HEK293 (cell line): ENCODE data around the gene SSU72.
A peak's percentile ranks its signal among the peaks of the same experiment; 100 is the strongest.

ENCODE experiments used
- CTCF ChIA-PET: fragments of 350-600 bp; formaldehyde crosslinking; extraction: SDS; loops from one replicate; lab custom pipeline; 2021; ENCODE audit warnings: antibody characterized with exemption; lab: Yijun Ruan, JAX
- POLR2A ChIA-PET: fragments of 300-600 bp; formaldehyde crosslinking; extraction: SDS; loops from one replicate; lab custom pipeline; 2020; ENCODE audit warnings: antibody characterized with exemption, inconsistent platforms; lab: Yijun Ruan, JAX
- H3K27ac ChIP-seq: fragments of 200-500 bp; sonication (Bioruptor generic); 2 replicates; pipeline ENCODE4 v1.5.1; 2014; ENCODE audit warnings: low read depth, low read length, control low read depth, inconsistent platforms; ENCODE audit errors: extremely low read depth
- H3K36me3 ChIP-seq, 2 experiments: fragments of 200-500 bp in 1 of 2; sonication (Bioruptor generic) in 1 of 2; 1 replicate in 1 of 2; 2 replicates in 1 of 2; pipeline ENCODE4 v1.5.1; 2014 to 2017; ENCODE audit warnings: inconsistent platforms in 2 of 2, low read length in 2 of 2; ENCODE audit not compliant: control insufficient read depth in 2 of 2, insufficient read depth in 1 of 2
- H3K4me1 ChIP-seq: fragments of 200-500 bp; sonication (Bioruptor generic); 2 replicates; pipeline ENCODE4 v1.5.1; 2014; ENCODE audit warnings: mild to moderate bottlenecking, low read length, inconsistent platforms; ENCODE audit not compliant: control insufficient read depth, insufficient read depth
- H3K4me3 ChIP-seq: 2 replicates; pipeline ENCODE4 v1.5.1; 2011; ENCODE audit warnings: low read depth, mild to moderate bottlenecking, control low read depth, low read length, moderate library complexity
- H3K9me3 ChIP-seq: fragments of 200-500 bp; sonication (Bioruptor generic); 2 replicates; pipeline ENCODE4 v1.5.1; 2014; ENCODE audit warnings: low read depth, low read length, inconsistent platforms; ENCODE audit not compliant: control insufficient read depth, insufficient read depth
- BCL11B ChIP-seq: fragments of 450-650 bp; formaldehyde crosslinking; IDR thresholded peaks from 2 replicates; pipeline ENCODE4 v1.5.1; 2016; ENCODE audit warnings: low read depth, missing biosample characterization, missing genetic modification characterization
- EGR2 ChIP-seq: fragments of 450-650 bp; formaldehyde crosslinking; IDR thresholded peaks from 2 replicates; pipeline ENCODE4 v1.5.1; 2016; ENCODE audit warnings: low read depth, missing biosample characterization, missing genetic modification characterization
- KLF16 ChIP-seq: fragments of 450-650 bp; formaldehyde crosslinking; IDR thresholded peaks from 2 replicates; pipeline ENCODE4 v1.5.1; 2017; ENCODE audit warnings: missing biosample characterization, missing genetic modification characterization
- KLF17 ChIP-seq: fragments of 450-650 bp; formaldehyde crosslinking; IDR thresholded peaks from 2 replicates; pipeline ENCODE4 v1.5.1; 2016; ENCODE audit warnings: missing biosample characterization, missing genetic modification characterization
- OVOL3 ChIP-seq: fragments of 450-650 bp; formaldehyde crosslinking; IDR thresholded peaks from 2 replicates; pipeline ENCODE4 v1.5.1; 2016; ENCODE audit warnings: missing biosample characterization, missing genetic modification characterization
- YY2 ChIP-seq: fragments of 450-650 bp; formaldehyde crosslinking; IDR thresholded peaks from 2 replicates; pipeline ENCODE4 v1.5.1; 2016; ENCODE audit warnings: missing biosample characterization, missing genetic modification characterization
- ZBTB11 ChIP-seq: fragments of 450-650 bp; formaldehyde crosslinking; conservative IDR thresholded peaks from 2 replicates; pipeline ENCODE4 v1.5.1; 2016; ENCODE audit warnings: low read depth, missing biosample characterization, missing genetic modification characterization
- ZBTB17 ChIP-seq: fragments of 450-650 bp; formaldehyde crosslinking; IDR thresholded peaks from 2 replicates; pipeline ENCODE4 v1.5.1; 2016; ENCODE audit warnings: missing biosample characterization, missing genetic modification characterization
- ZBTB48 ChIP-seq: fragments of 450-650 bp; formaldehyde crosslinking; IDR thresholded peaks from 2 replicates; pipeline ENCODE4 v1.5.1; 2016; ENCODE audit warnings: missing biosample characterization, missing genetic modification characterization
- ZNF10 ChIP-seq: fragments of 450-650 bp; formaldehyde crosslinking; IDR thresholded peaks from 2 replicates; pipeline ENCODE4 v1.5.1; 2017; ENCODE audit warnings: missing biosample characterization, missing genetic modification characterization
- ZNF114 ChIP-seq: fragments of 450-650 bp; formaldehyde crosslinking; IDR thresholded peaks from 2 replicates; pipeline ENCODE4 v1.5.0; 2017; ENCODE audit warnings: missing biosample characterization, missing genetic modification characterization
- ZNF121 ChIP-seq: fragments of 450-650 bp; formaldehyde crosslinking; IDR thresholded peaks from 2 replicates; pipeline ENCODE4 v1.5.1; 2016; ENCODE audit warnings: missing biosample characterization, missing genetic modification characterization
- ZNF16 ChIP-seq: fragments of 450-650 bp; formaldehyde crosslinking; IDR thresholded peaks from 2 replicates; pipeline ENCODE4 v1.5.1; 2016; ENCODE audit warnings: low read depth, missing biosample characterization, missing genetic modification characterization
- ZNF169 ChIP-seq: fragments of 450-650 bp; formaldehyde crosslinking; IDR thresholded peaks from 2 replicates; pipeline ENCODE4 v1.5.1; 2016; ENCODE audit warnings: missing biosample characterization, missing genetic modification characterization
- ZNF214 ChIP-seq: fragments of 450-650 bp; formaldehyde crosslinking; IDR thresholded peaks from 2 replicates; pipeline ENCODE4 v1.5.1; 2017; ENCODE audit warnings: missing biosample characterization, mild to moderate bottlenecking, missing genetic modification characterization, borderline replicate concordance
- ZNF311 ChIP-seq: fragments of 450-650 bp; formaldehyde crosslinking; IDR thresholded peaks from 2 replicates; pipeline ENCODE4 v1.5.1; 2017; ENCODE audit warnings: missing biosample characterization, missing genetic modification characterization, borderline replicate concordance
- ZNF335 ChIP-seq: fragments of 450-650 bp; formaldehyde crosslinking; conservative IDR thresholded peaks from 2 replicates; pipeline ENCODE4 v1.5.1; 2016; ENCODE audit warnings: missing biosample characterization, missing genetic modification characterization
- ZNF354C ChIP-seq: fragments of 450-650 bp; formaldehyde crosslinking; IDR thresholded peaks from 2 replicates; pipeline ENCODE4 v1.5.1; 2016; ENCODE audit warnings: missing biosample characterization, missing genetic modification characterization, low read depth, borderline replicate concordance
- ZNF404 ChIP-seq: fragments of 450-650 bp; formaldehyde crosslinking; IDR thresholded peaks from 2 replicates; pipeline ENCODE4 v1.5.1; 2017; ENCODE audit warnings: missing biosample characterization, missing genetic modification characterization
- ZNF426 ChIP-seq: fragments of 450-650 bp; formaldehyde crosslinking; IDR thresholded peaks from 2 replicates; pipeline ENCODE4 v1.5.1; 2017; ENCODE audit warnings: missing biosample characterization, missing genetic modification characterization, mild to moderate bottlenecking, inconsistent platforms, moderate library complexity
- ZNF48 ChIP-seq: fragments of 450-650 bp; formaldehyde crosslinking; IDR thresholded peaks from 2 replicates; pipeline ENCODE4 v1.5.1; 2016; ENCODE audit warnings: missing biosample characterization, missing genetic modification characterization
- ZNF510 ChIP-seq: fragments of 450-650 bp; formaldehyde crosslinking; IDR thresholded peaks from 2 replicates; pipeline ENCODE4 v1.5.1; 2018; ENCODE audit warnings: mild to moderate bottlenecking, missing genetic modification characterization, missing biosample characterization; ENCODE audit not compliant: insufficient replicate concordance
- ZNF521 ChIP-seq: fragments of 450-650 bp; formaldehyde crosslinking; IDR thresholded peaks from 2 replicates; pipeline ENCODE4 v1.5.1; 2017; ENCODE audit warnings: missing biosample characterization, mild to moderate bottlenecking, missing genetic modification characterization
- ZNF558 ChIP-seq: fragments of 450-650 bp; formaldehyde crosslinking; IDR thresholded peaks from 2 replicates; pipeline ENCODE4 v1.5.1; 2016; ENCODE audit warnings: missing biosample characterization, missing genetic modification characterization
- ZNF580 ChIP-seq: fragments of 450-650 bp; formaldehyde crosslinking; IDR thresholded peaks from 2 replicates; pipeline ENCODE4 v1.5.1; 2016; ENCODE audit warnings: missing biosample characterization, missing genetic modification characterization
- ZNF624 ChIP-seq: fragments of 450-650 bp; formaldehyde crosslinking; IDR thresholded peaks from 2 replicates; pipeline ENCODE4 v1.5.1; 2017; ENCODE audit warnings: missing biosample characterization, missing genetic modification characterization
- ZNF645 ChIP-seq: fragments of 450-650 bp; formaldehyde crosslinking; IDR thresholded peaks from 2 replicates; pipeline ENCODE4; 2016; ENCODE audit warnings: missing biosample characterization, missing genetic modification characterization
- ZNF701 ChIP-seq: fragments of 450-650 bp; formaldehyde crosslinking; IDR thresholded peaks from 2 replicates; pipeline ENCODE4 v1.5.1; 2016; ENCODE audit warnings: missing biosample characterization, missing genetic modification characterization
- ZNF830 ChIP-seq: fragments of 450-650 bp; IDR thresholded peaks from 2 replicates; pipeline ENCODE4 v1.5.0; 2018; ENCODE audit warnings: missing biosample characterization, missing genetic modification characterization, low read depth, mild to moderate bottlenecking, moderate library complexity
- ZNF843 ChIP-seq: fragments of 450-650 bp; formaldehyde crosslinking; IDR thresholded peaks from 2 replicates; pipeline ENCODE4 v1.5.1; 2016; ENCODE audit warnings: missing biosample characterization, missing genetic modification characterization
- ZSCAN16 ChIP-seq: fragments of 450-650 bp; formaldehyde crosslinking; IDR thresholded peaks from 2 replicates; pipeline ENCODE4 v1.5.1; 2016; ENCODE audit warnings: missing biosample characterization, missing genetic modification characterization
- ZSCAN30 ChIP-seq: fragments of 450-650 bp; IDR thresholded peaks from 2 replicates; pipeline ENCODE4 v1.5.1; 2018; ENCODE audit warnings: missing biosample characterization, mild to moderate bottlenecking, missing genetic modification characterization, moderate library complexity

SSU72 gene

GRCh38 chr1:1614954-1615255, 40.2 kb upstream of the SSU72 start (continued):
- no peak for TF ChIP-seq ZNF114

GRCh38 chr1:1614204-1614953, 39.7 kb upstream of the SSU72 start:
- peaks cover 0 to 27% of the 10 kb centered on the region in 2 experiments; a peak in 1 of 3 replicates for H3K36me3 ChIP-seq
- 0 out of 2 replicates have a peak, but pooled peaks cover 3% of the 10 kb centered on the region for H3K4me1 ChIP-seq
- peak overlapping the region; percentile 100 for H3K4me3 ChIP-seq
- peak overlapping the region; percentile 40; the same call in 1 of the 2 replicates for H3K27ac ChIP-seq
- POLR2A ChIA-PET, result interaction anchor here (0.6 to 3.5 kb wide), 6 partner anchors 12 to 777 kb away, joined by 3 to 17 read pairs (median 5); partner anchors contain the start of genes MORN1 and RER1
- no peaks in the 10 kb centered on the region for H3K9me3 ChIP-seq
- CTCF ChIA-PET, result interaction anchor here (0.6 to 0.9 kb wide), 3 partner anchors 215 to 591 kb away, joined by 3 to 4 read pairs (median 3); partner anchors contain the start of gene CCNL2
- 0 out of 2 replicates have a peak, but pooled peaks have one; percentile 15 for TF ChIP-seq KLF17
- TF ChIP-seq ZNF843 (tag by site-specific recombination), result no peak
- no peak for TF ChIP-seq ZNF510 (tag by site-specific recombination)
- no peak for TF ChIP-seq ZNF311 (tag by site-specific recombination)
- TF ChIP-seq ZNF214 (tag by site-specific recombination), result no peak
- TF ChIP-seq ZNF121, result no peak
- TF ChIP-seq ZNF404 (tag by site-specific recombination), result no peak
- no peak for TF ChIP-seq ZNF624 (tag by site-specific recombination)
- TF ChIP-seq KLF16 (tag by site-specific recombination), result 0 out of 2 replicates have a peak, but pooled peaks have one; percentile 25
- peak; percentile 87 for TF ChIP-seq ZBTB48 (tag by site-specific recombination)
- TF ChIP-seq ZNF354C (tag by site-specific recombination), result no peak
- TF ChIP-seq ZNF10, result no peak
- TF ChIP-seq ZBTB11 (tag by site-specific recombination), result no peak
- TF ChIP-seq BCL11B (tag by site-specific recombination), result no peak
- TF ChIP-seq ZNF114, result no peak
- peak; percentile 25 for TF ChIP-seq ZBTB17 (tag by site-specific recombination)
- no peak for TF ChIP-seq ZSCAN16 (tag by site-specific recombination)
- no peak for TF ChIP-seq YY2 (tag by site-specific recombination)
- TF ChIP-seq EGR2 (tag by site-specific recombination), result peak; percentile 84
- TF ChIP-seq ZNF169 (tag by site-specific recombination), result no peak
- TF ChIP-seq ZNF48 (tag by site-specific recombination), result no peak
- TF ChIP-seq ZNF335, result no peak
- TF ChIP-seq OVOL3, result no peak
- TF ChIP-seq ZSCAN30 (tag by site-specific recombination), result no peak
- no peak; the same call in 1 of the 2 replicates for TF ChIP-seq ZNF645
- TF ChIP-seq ZNF558 (tag by site-specific recombination), result no peak
- no peak for TF ChIP-seq ZNF830 (tag by site-specific recombination)
- TF ChIP-seq ZNF521 (tag by site-specific recombination), result no peak
- no peak for TF ChIP-seq ZNF16 (tag by site-specific recombination)
- TF ChIP-seq ZNF701 (tag by site-specific recombination), result no peak
- TF ChIP-seq ZNF426 (tag by site-specific recombination), result no peak
- peak; percentile 39; the same call in 1 of the 2 replicates for TF ChIP-seq ZNF580 (tag by site-specific recombination)
